Effector memory CD4-positive, alpha-beta T cell (primary cell): ENCODE measurements around the gene KLK15.

Source experiments
- DNase-seq, 3 donors: peaks; one replicate each; pipeline ENCODE4 v3.0.0-alpha.2; 2020
- H3K27ac ChIP-seq: 2 replicates; pipeline ENCODE4 v1.7.0; 2013; ENCODE audit warnings: mild to moderate bottlenecking, low read length, moderate library complexity; ENCODE audit not compliant: insufficient read depth, poor library complexity, severe bottlenecking
- H3K27me3 ChIP-seq: replicated peaks from 2 replicates; pipeline ENCODE4 v1.7.0; 2013; ENCODE audit warnings: mild to moderate bottlenecking, low read length; ENCODE audit not compliant: insufficient read depth, control insufficient read depth, poor library complexity, severe bottlenecking
- H3K36me3 ChIP-seq: 2 replicates; pipeline ENCODE4 v1.7.0; 2013; ENCODE audit warnings: mild to moderate bottlenecking, low read length, moderate library complexity; ENCODE audit not compliant: control insufficient read depth, insufficient read depth
- H3K4me1 ChIP-seq: 2 replicates; pipeline ENCODE4 v1.7.0; 2013; ENCODE audit warnings: low read length, mild to moderate bottlenecking; ENCODE audit not compliant: control insufficient read depth, insufficient read depth, poor library complexity, severe bottlenecking
- H3K4me3 ChIP-seq: 2 replicates; pipeline ENCODE4 v1.7.0; 2013; ENCODE audit warnings: low read length, low read depth, mild to moderate bottlenecking; ENCODE audit not compliant: insufficient read depth, poor library complexity, severe bottlenecking
- H3K9me3 ChIP-seq: 2 replicates; pipeline ENCODE4 v1.7.0; 2013; ENCODE audit warnings: mild to moderate bottlenecking, low read length, moderate library complexity; ENCODE audit not compliant: control insufficient read depth

Gene KLK15

DNA sequence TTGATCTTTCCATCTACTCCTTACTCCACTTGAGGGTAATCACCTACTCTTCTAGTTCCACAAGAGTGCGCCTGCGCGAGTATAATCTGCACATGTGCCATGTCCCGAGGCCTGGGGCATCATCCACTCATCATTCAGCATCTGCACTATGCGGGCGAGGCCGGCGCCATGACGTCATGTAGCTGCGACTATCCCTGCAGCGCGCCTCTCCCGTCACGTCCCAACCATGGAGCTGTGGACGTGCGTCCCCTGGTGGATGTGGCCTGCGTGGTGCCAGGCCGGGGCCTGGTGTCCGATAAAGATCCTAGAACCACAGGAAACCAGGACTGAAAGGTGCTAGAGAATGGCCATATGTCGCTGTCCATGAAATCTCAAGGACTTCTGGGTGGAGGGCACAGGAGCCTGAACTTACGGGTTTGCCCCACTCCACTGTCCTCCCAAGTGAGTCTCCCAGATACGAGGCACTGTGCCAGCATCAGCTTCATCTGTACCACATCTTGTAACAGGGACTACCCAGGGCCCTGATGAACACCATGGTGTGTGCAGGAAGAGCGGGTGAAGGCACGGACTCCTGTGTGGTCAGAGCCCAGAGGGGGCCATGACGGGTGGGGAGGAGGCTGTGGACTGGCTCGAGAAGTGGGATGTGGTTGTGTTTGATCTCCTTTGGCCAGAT lies 37.2 kb upstream of the KLK15 start:
- no peak overlapping the region for H3K27ac ChIP-seq
- H3K4me1 ChIP-seq: no peaks in the 10 kb centered on the region
- H3K36me3 ChIP-seq: no peaks in the 10 kb centered on the region
- no peak for DNase-seq
- H3K4me3 ChIP-seq: no peak overlapping the region
- peaks cover 6% of the 10 kb centered on the region for H3K27me3 ChIP-seq
- no peaks in the 10 kb centered on the region for H3K9me3 ChIP-seq

DNA sequence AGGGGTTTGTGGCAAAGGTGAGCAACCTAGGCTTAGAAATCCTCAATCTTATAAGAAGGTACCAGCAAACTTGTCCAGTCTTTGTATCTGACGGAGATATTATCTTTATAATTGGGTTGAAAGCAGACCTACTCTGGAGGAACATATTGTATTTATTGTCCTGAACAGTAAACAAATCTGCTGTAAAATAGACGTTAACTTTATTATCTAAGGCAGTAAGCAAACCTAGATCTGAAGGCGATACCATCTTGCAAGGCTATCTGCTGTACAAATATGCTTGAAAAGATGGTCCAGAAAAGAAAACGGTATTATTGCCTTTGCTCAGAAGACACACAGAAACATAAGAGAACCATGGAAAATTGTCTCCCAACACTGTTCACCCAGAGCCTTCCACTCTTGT lies 36.1 kb upstream of the KLK15 start:
- Histone ChIP-seq H3K4me1 (no peaks in the 10 kb centered on the region), H3K9me3 (no peaks in the 10 kb centered on the region), H3K27me3 (peaks cover under 1% of the 10 kb centered on the region), H3K4me3 (no peak overlapping the region), H3K36me3 (no peaks in the 10 kb centered on the region), H3K27ac (no peak overlapping the region)
- no peak for DNase-seq

DNA sequence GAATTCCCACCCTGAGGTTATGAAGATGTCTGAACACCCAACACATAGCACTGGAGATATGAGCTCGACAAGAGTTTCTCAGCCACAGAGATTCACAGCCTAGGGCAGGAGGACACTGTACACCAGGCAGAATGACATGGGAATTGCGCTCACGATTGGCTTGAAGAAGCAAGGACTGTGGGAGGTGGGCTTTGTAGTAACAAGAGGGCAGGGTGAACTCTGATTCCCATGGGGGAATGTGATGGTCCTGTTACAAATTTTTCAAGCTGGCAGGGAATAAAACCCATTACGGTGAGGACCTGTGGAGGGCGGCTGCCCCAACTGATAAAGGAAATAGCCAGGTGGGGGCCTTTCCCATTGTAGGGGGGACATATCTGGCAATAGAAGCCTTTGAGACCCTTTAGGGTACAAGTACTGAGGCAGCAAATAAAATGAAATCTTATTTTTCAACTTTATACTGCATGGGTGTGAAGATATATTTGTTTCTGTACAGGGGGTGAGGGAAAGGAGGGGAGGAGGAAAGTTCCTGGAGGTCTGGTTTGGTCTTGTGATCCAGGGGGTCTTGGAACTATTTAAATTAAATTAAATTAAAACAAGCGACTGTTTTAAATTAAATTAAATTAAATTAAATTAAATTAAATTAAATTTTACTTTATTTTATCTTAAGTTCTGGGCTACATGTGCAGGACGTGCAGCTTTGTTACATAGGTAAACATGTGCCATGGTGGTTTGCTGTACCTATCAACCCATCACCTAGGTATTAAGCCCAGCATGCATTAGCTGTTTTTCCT lies 28.3 kb upstream of the KLK15 start:
- H3K36me3 ChIP-seq: no peaks in the 10 kb centered on the region
- DNase-seq: no peak
- H3K9me3 ChIP-seq: no peaks in the 10 kb centered on the region
- no peak overlapping the region for H3K27ac ChIP-seq
- no peaks in the 10 kb centered on the region for H3K27me3 ChIP-seq
- H3K4me3 ChIP-seq: no peak overlapping the region
- H3K4me1 ChIP-seq: no peaks in the 10 kb centered on the region

DNA sequence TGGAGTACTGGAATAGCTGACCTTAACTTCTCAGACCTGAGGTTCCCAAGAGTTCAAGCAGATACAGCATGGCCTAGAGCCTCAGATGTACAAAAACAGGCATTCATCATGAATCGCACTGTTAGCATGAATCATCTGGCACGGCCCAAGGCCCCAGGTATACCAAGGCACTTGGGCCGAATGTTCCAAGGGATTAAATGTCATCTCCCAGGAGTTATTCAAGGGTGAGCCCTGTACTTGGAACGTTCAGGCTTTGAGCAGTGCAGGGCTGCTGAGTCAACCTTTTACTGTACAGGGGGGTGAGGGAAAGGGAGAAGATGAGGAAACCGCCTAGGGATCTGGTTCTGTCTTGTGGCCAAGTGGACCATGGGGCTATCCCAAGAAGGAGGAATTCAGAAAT lies 27.6 kb upstream of the KLK15 start:
- no peaks in the 10 kb centered on the region for H3K9me3 ChIP-seq
- H3K36me3 ChIP-seq: no peaks in the 10 kb centered on the region
- H3K27me3 ChIP-seq: no peaks in the 10 kb centered on the region
- H3K4me3 ChIP-seq: no peak overlapping the region
- no peak for DNase-seq
- H3K27ac ChIP-seq: no peak overlapping the region
- no peaks in the 10 kb centered on the region for H3K4me1 ChIP-seq

DNA sequence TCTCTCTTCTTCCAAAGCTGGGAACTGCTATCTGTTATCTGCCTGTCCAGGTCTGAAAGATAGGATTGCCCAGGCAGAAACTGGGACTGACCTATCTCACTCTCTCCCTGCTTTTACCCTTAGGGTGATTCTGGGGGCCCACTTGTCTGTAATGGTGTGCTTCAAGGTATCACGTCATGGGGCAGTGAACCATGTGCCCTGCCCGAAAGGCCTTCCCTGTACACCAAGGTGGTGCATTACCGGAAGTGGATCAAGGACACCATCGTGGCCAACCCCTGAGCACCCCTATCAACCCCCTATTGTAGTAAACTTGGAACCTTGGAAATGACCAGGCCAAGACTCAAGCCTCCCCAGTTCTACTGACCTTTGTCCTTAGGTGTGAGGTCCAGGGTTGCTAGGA lies 26.5 kb upstream of the KLK15 start:
- H3K4me3 ChIP-seq: no peak overlapping the region
- H3K36me3 ChIP-seq: no peaks in the 10 kb centered on the region
- no peaks in the 10 kb centered on the region for H3K9me3 ChIP-seq
- DNase-seq: no peak
- no peaks in the 10 kb centered on the region for H3K27me3 ChIP-seq
- H3K27ac ChIP-seq: no peak overlapping the region
- H3K4me1 ChIP-seq: no peaks in the 10 kb centered on the region

DNA sequence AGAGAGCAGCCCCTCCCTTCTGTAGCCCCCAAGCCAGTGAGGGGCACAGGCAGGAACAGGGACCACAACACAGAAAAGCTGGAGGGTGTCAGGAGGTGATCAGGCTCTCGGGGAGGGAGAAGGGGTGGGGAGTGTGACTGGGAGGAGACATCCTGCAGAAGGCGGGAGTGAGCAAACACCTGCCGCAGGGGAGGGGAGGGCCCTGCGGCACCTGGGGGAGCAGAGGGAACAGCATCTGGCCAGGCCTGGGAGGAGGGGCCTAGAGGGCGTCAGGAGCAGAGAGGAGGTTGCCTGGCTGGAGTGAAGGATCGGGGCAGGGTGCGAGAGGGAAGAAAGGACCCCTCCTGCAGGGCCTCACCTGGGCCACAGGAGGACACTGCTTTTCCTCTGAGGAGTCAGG lies 25.5 kb upstream of the KLK15 start:
- H3K9me3 ChIP-seq: no peaks in the 10 kb centered on the region
- H3K27me3 ChIP-seq: no peaks in the 10 kb centered on the region
- no peak overlapping the region for H3K4me3 ChIP-seq
- H3K36me3 ChIP-seq: no peaks in the 10 kb centered on the region
- DNase-seq: no peak
- no peak overlapping the region for H3K27ac ChIP-seq
- no peaks in the 10 kb centered on the region for H3K4me1 ChIP-seq

DNA sequence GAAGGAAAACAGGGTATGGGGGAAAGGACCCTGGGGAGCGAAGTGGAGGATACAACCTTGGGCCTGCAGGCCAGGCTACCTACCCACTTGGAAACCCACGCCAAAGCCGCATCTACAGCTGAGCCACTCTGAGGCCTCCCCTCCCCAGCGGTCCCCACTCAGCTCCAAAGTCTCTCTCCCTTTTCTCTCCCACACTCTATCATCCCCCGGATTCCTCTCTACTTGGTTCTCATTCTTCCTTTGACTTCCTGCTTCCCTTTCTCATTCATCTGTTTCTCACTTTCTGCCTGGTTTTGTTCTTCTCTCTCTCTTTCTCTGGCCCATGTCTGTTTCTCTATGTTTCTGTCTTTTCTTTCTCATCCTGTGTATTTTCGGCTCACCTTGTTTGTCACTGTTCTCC lies 24.0 kb upstream of the KLK15 start:
- no peak for DNase-seq
- H3K36me3 ChIP-seq: no peaks in the 10 kb centered on the region
- no peak overlapping the region for H3K4me3 ChIP-seq
- no peaks in the 10 kb centered on the region for H3K9me3 ChIP-seq
- H3K4me1 ChIP-seq: no peaks in the 10 kb centered on the region
- no peaks in the 10 kb centered on the region for H3K27me3 ChIP-seq
- no peak overlapping the region for H3K27ac ChIP-seq

DNA sequence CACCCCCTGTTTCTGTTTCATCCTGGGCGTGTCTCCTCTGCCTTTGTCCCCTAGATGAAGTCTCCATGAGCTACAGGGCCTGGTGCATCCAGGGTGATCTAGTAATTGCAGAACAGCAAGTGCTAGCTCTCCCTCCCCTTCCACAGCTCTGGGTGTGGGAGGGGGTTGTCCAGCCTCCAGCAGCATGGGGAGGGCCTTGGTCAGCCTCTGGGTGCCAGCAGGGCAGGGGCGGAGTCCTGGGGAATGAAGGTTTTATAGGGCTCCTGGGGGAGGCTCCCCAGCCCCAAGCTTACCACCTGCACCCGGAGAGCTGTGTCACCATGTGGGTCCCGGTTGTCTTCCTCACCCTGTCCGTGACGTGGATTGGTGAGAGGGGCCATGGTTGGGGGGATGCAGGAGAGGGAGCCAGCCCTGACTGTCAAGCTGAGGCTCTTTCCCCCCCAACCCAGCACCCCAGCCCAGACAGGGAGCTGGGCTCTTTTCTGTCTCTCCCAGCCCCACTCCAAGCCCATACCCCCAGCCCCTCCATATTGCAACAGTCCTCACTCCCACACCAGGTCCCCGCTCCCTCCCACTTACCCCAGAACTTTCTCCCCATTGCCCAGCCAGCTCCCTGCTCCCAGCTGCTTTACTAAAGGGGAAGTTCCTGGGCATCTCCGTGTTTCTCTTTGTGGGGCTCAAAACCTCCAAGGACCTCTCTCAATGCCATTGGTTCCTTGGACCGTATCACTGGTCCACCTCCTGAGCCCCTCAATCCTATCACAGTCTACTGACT lies 21.4 kb upstream of the KLK15 start, which contains the start of gene KLK3:
KLK3 (plus strand) TSS at position 280 of the 775 bp plus-strand sequence; CDS start at position 321, 41 bp downstream.
- Histone ChIP-seq H3K4me3 (no peak within 1 kb of the TSS), H3K4me1 (no peaks in the 10 kb centered on the region), H3K27me3 (no peaks in the 10 kb centered on the region), H3K9me3 (no peaks in the 10 kb centered on the region), H3K27ac (no peak within 1 kb of the TSS), H3K36me3 (no peaks in the 10 kb centered on the region)
- DNase-seq: no peak

DNA sequence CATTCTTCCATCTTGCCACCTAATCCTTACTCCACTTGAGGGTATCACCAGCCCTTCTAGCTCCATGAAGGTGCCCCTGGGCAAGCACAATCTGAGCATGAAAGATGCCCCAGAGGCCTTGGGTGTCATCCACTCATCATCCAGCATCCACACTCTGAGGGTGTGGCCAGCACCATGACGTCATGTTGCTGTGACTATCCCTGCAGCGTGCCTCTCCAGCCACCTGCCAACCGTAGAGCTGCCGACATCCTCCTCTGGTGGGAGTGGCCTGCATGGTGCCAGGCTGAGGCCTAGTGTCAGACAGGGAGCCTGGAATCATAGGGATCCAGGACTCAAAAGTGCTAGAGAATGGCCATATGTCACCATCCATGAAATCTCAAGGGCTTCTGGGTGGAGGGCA lies 18.2 kb upstream of the KLK15 start:
- H3K4me1 ChIP-seq: no peaks in the 10 kb centered on the region
- no peaks in the 10 kb centered on the region for H3K36me3 ChIP-seq
- no peak overlapping the region for H3K4me3 ChIP-seq
- DNase-seq: no peak
- H3K27me3 ChIP-seq: no peaks in the 10 kb centered on the region
- H3K9me3 ChIP-seq: no peaks in the 10 kb centered on the region
- no peak overlapping the region for H3K27ac ChIP-seq

DNA sequence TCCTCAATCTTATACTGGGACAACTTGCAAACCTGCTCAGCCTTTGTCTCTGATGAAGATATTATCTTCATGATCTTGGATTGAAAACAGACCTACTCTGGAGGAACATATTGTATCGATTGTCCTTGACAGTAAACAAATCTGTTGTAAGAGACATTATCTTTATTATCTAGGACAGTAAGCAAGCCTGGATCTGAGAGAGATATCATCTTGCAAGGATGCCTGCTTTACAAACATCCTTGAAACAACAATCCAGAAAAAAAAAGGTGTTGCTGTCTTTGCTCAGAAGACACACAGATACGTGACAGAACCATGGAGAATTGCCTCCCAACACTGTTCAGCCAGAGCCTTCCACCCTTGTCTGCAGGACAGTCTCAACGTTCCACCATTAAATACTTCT lies 17.4 kb upstream of the KLK15 start:
- Histone ChIP-seq H3K4me3 (no peak overlapping the region), H3K4me1 (no peaks in the 10 kb centered on the region), H3K27me3 (no peaks in the 10 kb centered on the region), H3K36me3 (no peaks in the 10 kb centered on the region), H3K9me3 (no peaks in the 10 kb centered on the region), H3K27ac (no peak overlapping the region)
- DNase-seq: no peak
